Stromal cell of bone marrow (primary cell): ENCODE data around the gene MFGE8.
A peak's percentile ranks its signal among the peaks of the same experiment; 100 is the strongest.
"Not testable (repeated sequence)": the region's sequence is repeated elsewhere in the genome, so short reads cannot be mapped to it uniquely, and the experiment has no call there.

Experiments used
- DNase-seq: peaks from one replicate; pipeline ENCODE4 v3.0.0-alpha.2; 2012; ENCODE audit warnings: low read depth

MFGE8 gene, protein sequence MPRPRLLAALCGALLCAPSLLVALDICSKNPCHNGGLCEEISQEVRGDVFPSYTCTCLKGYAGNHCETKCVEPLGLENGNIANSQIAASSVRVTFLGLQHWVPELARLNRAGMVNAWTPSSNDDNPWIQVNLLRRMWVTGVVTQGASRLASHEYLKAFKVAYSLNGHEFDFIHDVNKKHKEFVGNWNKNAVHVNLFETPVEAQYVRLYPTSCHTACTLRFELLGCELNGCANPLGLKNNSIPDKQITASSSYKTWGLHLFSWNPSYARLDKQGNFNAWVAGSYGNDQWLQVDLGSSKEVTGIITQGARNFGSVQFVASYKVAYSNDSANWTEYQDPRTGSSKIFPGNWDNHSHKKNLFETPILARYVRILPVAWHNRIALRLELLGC

DNA sequence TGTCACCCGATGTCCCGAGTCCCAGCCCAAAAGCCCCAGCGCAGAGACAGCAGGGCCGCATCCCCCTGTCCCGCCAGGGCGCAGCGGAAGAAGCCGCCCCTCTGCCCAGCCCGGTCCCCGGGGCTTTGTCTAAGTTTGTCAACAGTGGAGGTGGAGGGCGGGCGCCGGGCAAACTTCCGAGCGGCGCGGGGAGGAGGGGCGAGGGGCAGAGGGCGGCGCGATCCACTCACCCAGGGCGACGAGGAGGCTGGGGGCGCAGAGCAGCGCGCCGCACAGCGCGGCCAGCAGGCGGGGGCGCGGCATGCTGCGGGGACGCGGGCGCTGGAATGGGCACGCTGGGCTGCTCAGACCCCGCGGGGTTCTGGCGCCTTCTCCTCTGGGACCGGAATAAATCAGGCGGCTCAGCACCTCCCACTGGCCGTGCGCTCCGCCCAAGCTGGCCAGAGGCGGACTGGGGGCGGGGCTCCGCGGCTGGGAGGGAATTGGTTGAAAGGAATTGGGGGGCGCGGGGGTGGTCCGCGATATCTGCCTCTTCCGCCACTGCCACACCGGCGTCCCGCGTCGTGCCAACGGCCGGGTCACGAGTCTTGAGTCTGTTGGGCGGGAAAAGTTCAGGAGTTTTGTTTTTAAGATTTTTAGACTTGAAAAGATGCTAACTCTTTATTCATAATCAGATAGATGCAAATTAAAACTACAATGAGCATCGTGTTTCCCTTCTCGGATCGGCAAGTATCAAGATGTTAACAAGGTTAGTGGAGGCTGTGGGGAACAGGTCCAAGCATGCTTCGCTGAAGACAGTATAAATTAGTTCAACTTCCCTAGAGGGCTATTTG lies at the start of gene MFGE8:
TSS of gene MFGE8 (minus strand) at position 363 of the 833 bp plus-strand sequence. CDS start at position 303, 60 bp downstream.
- DNase-seq = no peak

DNA sequence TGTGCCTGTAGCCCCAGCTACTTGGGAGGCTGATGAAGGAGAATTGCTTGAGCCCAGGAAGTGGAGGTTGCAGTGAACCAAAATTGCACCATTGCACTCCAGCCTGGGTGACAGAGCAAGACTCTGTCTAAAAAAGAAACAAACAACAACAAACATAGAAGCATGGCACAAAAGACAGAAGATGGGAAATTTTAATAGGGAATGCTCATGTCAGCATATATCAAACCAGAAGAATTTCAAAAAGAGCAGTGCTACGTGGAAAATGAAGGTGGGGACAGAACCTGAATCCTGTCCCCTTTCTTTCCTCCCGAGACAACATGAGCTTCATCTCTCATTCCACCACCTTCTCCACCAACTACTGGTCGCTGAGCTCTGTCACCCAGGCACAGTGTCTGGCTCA lies 46.3 kb upstream of the MFGE8 start:
- DNase-seq = no peak

DNA sequence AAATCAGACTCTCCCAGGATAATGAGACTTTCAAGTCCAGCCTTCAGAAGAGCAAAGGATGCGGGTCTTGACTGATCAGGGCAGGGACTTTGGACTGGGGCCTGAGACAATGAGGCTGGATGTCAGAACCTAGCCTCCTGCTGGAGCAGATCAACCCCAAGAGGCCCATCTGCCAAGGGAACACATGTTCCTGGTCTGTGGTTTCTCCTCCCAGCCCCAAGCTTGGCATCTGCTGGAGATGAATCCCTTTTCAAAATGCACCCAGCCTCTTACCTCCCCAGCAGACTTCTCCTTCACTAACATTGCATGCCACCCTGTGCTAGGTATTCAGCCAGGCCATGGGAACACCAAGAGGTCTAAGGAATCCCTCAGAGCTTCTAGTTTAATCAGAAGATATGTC lies 43.7 kb upstream of the MFGE8 start:
- no peak for DNase-seq

DNA sequence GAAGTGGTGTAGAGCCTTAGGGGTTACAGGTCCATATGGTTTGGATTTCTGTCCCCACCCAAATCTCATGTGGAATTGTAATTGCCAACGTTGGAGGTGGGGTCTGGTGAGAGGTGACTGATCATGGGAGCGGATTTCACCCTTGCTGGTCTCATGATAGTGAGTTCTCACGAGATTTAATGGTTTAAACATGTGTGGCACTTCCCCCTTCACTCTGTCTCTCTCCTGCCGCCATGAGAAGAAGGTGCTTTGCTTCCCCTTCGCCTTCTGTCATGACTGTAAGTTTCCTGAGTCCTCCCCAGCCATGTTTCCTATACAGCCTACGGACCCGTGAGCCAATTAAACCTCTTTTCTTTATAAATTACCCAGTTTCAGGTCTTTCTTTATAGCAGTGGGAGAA lies 43.1 kb upstream of the MFGE8 start:
- DNase-seq = no peak

DNA sequence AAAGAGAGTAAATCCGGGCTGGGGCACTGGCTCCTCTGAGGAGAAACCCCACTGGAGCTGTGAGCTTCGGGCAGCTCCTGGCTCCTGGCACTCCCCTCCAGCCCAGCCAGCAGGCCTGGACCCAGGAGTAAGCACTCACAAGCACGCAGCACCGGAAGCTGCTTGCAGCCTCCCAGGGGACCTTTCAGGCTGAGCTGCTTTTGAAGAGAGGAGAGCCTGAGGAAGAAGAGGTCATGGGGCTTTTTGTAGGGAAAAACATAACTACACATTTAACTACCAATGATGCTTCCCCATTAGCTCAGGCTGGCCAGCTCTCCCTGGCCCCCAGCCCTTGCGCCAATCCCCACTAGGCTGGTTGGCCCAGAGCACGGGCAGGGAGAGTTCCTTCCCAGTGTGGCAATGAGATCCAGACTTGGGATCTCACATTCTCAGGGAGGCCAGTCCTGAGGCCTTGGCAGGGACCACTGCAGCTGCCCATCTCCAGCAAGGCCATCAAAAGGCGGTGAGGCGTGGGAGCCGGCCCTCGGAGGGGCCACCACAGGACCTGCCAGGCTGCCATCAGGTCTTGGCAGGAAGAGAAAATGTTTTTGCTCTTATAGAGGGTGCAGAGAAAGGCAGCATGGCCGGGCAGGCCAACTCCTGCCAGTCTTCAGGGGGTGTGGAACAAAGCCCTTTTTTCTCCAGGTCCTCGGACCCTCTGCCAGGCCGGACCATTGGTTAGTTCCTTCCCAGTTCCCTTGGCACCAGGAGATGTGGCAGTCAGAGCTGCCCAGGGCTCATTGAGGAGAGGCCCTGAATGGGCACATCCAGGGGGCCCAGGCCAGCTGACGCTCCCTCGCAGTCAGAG lies 41.5 kb upstream of the MFGE8 start:
- peak; percentile 34 for DNase-seq

DNA sequence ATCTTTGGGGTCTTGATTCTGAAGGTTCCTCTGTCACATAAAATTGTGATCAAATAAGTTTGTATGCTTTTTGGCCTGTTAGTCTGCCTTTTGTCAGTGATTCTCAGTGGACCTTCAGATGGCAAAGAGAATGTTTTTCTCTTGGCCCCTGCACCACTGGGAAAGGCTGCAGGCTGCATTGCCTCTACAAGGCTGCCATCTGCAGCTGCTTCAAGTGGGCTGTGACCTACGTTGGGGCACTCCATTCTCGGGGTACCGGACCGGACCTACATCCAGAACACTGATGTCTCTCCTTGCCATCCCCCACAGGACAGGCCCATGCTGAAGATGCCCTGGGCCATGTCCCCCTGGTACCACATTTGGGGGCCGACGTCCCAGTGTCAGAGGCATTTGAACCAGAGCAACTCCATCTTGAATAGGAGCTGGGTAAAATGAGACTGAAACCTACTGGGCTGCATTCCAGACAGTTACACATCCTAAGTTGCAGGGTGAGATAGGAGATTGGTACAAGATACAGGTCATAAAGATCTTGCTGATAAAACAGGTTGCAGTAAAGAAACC lies 37.5 kb upstream of the MFGE8 start:
- DNase-seq = no peak

DNA sequence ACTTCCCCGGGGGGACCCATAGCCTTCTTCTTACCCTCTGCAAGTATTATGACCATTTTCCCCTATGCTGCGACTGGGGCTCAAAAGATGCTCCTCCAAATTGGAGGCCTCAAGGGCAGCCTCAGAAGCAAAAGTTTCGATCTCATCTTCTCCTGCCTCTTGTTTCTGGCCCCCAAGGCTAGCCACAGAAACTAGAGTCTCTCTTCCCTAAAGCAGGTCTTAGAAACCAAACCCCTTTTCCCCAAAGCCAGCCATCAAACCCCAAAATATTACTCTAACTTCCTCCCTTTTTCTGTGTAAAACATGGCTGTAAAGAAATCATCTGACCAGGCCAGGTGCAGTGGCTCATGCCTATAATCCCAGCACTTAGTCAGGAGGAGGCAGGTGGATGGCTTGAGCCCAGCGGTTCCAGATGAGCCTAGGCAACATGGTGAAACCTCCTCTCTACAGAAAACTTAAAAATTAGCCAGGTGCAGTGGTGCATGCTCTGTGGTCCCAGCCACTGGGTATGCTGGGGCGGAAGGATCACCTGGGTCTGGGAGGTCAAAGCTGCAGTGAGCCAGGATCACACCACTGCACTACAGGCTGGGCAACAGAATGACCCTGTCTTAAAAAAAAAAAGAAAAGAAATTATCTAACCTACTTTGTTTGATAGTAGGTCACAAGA lies 36.7 kb upstream of the MFGE8 start:
- DNase-seq = no peak

DNA sequence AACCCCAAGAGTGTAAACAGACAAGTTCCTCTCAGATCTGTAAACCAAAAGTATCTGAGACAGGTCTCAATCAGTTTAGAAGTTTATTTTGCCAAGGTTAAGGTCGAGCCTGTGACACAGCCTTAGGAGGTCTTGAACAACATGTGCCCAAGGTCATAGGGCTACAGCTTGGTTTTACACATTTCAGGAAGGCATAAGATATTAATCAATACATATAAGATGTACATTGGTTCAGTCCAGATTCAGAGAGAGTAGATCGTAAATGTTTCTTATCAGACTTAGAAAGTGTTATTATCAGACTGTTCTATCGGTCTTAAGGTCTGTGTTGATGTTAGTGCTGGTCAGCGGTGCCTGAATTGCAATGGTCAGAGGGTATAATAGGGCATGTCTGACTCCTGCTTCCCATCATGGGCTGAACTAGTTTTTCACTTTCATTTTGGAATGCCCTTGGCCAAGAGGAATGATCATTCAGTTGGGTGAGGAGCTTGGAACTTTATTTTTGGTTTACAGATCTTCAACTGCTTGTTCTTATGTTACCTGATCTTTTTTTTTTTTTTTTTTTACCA lies 27.0 kb upstream of the MFGE8 start:
- DNase-seq = no peak

DNA sequence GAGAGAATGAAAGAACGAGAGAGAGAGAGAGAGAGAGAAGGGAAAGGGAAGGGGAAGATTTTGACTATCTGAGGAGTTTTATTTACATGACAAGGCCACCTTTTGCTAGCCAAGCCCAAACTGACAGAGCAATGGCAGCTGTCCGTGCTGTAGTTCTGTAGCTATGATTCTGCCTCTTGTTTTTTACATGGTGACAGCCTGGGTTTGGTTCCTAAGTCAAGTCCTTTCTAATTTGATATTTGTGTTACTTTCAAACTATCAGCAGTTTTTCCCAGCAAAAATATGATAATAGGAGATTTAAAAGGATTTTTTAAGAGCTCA lies 26.3 kb upstream of the MFGE8 start:
- DNase-seq = no peak

DNA sequence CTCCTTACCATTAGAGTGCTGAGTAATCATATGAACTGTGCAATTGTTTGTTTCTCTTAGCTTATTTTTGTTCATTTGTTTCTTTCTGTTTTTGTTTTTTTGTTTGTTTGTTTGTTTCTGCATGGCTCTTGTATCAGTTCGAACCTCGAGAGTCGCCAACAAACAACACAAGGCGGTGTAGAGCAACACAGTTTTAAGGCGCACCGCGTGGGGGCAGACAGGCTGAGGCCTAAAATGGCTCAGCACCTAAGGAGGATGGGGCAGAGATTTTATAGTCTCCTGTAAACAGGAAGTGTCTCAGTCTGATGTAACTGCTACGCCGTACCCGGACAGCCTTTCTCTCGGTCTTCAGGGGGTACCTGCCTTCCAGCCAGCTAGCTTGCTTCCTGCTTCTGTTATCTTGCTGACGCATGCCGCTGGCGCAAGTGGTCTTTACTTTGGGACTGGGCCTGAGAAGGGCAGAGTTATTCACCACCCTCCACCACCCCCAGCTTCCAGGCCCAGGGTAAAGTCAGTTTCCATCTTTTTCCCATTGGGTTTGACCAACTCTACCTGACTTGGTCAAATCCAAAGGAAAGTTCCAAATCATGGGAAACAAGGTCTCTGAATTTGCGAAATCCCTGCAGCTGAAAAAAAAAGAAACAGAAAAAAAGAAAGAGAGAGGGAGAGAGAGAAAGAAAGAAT lies 25.8 kb upstream of the MFGE8 start:
- DNase-seq = no peak

DNA sequence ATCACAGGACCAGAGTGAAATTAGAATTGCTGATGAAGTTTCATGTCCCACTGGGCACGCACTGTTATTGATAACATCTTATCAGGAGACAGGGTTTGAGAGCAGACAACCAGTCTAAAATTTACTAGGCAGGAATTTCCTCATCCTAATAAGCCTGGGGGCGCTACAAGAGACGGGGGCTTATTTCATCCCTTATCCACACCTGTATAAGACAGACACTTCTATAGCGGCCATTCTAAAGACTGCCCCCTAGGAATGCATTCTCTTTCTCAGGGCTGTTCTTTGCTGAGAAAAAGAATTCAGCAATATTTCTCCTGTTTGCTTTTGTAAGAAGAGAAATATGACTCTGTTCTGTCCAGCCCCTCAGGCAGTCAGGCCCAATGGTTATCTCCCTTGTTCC lies 21.3 kb upstream of the MFGE8 start:
- DNase-seq = not testable (repeated sequence)

DNA sequence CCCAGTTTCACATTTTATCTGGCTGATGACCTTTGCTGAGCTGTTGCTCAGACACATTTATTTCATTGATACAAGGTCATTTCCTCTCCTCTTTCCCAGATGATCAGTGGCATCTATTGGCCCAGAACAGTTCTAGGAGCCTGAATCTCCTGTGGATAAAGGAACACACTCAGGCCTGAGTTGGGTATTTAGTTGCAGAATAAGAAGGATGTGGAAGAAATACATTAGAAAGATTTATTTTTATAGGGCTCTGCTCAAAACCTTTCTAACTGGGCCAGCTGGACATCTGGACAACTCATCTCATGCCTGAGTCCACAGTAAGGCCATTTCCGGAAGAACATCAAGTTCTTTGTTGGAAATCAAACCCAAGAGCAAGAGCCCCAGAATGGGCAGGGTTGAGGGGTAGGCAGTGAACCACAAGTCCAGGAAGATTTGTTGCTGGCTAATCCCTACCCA lies 19.7 kb upstream of the MFGE8 start:
- no peak for DNase-seq

DNA sequence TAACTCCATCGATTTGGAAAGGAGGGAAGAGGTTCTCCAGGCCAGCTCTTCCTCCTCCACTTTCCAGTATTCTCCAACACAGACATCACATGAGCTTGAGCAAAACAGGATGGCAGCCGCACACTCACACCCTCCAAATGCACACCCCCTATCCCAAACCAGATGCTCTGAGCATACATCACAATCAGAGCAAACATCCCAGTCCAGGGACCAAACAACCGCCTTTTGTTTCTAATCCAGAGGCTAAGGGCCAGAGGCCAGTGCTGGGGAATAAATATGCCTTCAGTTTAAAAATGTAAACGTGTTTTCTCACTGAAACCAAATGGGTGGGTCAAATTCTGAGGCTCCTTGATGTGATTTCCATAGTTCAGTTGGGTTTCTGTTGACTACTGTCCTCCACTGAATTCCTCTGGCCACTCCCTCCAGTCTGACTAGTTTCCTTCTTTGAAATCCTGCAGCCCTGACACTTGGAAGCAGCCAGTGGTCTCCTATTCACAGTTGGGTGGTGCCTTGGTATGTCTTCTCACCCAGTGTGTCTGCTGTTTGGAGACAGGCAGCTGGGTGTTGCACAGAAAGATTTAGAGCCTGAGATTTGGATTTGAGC lies 19.2 kb upstream of the MFGE8 start:
- DNase-seq = no peak

DNA sequence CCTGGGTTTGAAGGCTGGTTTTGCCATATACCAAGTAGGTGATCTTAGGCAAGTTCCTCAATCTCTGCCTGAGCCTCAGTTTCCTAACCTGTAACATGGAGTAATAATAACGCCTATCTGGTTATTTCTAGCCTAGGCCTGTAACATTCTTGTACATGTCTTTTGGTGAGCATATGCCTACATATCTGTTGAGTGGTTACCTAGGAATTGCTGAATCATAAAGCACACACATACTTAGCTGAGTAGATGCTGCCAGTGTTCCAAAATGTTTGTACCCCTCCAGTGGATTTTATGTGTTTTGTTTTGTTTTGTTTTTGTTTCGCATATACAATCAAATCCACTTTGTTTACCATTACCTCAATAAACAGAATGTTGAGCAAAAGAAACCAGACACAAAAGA lies 17.4 kb upstream of the MFGE8 start:
- no peak for DNase-seq

DNA sequence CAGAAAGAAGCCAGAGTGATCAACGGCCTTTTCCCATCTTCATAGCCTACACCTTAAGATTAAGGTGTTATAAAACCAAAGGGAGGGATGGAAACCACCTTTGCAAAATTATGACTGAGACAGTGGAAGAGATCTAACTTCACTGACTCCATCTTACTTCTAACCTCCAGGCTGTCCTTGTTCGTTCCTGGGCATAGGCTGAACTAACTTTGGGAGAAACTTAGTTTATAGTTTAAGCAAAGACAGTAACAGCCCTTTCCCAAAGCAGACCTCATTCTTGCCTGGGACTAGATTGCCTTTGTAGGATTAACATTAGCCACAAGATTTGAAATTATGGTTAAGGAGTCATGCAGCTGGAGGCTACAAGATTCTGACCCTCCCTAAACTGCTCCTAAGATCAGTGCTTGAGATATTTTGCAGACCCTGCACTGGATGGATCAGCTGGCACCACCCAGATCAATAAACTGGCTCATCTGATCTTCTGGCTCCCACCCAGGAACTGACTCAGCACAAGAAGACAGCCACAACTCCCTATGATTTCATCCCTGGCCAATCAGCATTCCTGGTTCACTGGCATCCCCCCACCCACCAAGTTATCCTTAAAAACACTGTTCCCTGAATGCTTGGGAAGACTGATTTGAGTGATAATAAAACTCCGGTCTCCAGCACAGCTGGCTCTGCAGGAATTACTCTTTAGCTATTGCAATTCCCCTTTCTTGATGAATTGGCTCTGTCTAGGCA lies 16.3 kb upstream of the MFGE8 start:
- not testable (repeated sequence) for DNase-seq

DNA sequence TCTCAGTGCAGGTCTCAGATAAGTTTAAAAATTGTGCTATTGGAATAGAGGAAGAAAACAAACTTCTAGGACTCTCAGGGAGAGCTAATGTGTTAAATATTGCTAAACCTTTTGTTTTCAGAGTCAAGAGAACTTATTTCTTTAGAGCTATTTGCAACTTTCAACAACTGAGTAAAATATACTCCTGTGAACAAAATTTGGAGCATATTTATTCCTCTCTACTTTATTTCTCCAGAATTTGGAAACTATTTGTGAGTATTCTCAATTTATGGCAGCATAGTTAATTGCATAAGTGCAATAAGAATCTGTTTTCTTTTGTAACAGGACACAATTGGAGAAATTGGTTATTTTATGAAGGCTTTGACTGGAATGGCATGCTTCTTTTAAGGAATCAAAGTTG lies 15.0 kb upstream of the MFGE8 start:
- DNase-seq = not testable (repeated sequence)

DNA sequence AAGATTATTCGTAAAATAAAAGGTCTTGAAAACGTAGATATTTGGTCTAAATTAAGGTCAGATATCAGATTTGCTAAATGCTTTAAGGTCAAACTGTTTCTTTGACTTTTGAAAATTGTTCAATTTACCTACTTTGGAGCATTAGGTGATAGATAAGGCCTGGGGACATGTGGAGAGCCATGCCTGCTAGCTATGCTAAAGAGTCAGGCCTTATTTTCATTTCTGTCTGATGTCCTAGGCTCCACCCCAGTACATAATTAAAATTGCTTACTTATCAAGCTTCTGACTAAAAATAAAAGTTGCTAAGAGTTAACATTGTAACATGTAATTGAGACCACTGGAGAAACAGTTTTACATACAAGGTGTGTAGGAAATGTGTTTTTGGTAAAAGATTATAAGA lies 12.5 kb upstream of the MFGE8 start:
- not testable (repeated sequence) for DNase-seq

DNA sequence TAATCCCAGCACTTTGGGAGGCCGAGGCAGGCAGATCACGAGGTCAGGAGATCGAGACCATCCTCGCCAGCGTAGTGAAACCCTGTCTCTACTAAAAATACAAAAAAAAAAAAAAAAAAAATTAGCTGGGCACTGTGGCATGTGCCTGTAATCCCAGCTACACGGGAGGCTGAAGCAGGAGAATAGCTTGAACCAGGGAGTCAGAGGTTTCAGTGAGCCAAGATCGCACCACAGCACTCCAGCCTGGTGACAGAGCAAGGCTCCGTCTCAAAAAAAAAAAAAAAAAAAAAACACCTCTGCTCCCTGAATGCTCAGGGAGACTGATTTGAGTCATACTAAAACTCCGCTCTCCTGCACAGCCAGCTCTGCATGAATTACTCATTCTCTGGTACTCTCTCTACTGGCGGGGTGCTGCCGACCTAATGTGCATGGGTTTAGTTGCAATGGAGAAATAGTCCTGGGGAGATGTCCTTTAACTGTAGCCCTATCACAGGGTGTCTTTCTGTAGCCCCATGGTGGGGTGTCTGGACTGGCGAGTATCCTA lies 7.8 kb upstream of the MFGE8 start:
- DNase-seq = peak; percentile 63
